GM12801 (cell line): ENCODE data around the gene CDON.

ENCODE experiments used
- CTCF ChIP-seq: IDR thresholded peaks from one replicate; pipeline ENCODE4 v1.5.1; 2011; ENCODE audit warnings: control low read depth; ENCODE audit not compliant: insufficient read length; ENCODE audit errors: extremely low read depth

Gene CDON

DNA sequence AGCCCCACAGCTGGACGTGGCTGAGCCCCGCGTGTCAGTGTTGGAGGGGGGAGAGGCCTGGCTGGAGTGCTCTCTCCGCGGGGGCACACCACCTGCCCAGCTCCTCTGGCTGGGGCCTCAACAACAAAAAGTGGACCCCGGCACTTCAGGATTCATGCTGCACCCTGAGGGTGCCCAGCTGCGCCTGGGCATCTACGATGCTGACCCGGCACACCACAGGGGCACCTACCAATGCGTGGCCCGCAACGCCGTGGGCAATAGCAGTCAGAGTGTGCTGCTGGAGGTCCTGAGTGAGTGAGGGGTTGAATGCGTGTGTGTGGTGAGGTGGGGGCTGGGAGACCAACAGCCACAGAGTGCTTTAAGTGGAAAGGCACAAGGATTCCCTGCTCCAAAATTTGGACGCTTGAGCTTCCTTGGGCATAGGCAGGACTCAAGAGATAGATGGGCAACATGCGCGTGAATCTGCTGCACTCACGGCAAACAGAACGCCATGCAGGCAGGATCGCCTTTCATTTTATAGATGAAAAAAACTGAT, 109.2 kb downstream of the CDON start:
- no peak for TF ChIP-seq CTCF

DNA sequence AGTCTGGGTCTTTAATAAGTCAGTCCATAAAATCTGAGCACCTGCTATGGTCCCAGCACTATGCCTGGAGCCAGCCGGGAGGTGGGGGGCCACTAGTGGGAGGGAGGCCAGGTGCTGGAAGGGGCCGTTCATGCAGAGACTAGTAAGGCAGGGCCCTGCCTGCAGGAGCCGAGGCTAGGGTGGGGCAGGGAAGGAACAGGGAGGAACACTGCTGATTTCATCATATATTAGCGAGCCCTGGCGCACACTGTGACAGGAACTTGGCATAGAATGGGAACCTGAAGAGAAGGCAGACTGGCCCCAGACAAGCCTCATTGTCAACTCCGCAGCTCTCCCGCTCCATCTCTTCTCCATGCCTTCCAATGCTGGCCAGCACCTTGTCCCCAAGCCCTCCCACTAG, 109.7 kb downstream of the CDON start:
- TF ChIP-seq CTCF: no peak

DNA sequence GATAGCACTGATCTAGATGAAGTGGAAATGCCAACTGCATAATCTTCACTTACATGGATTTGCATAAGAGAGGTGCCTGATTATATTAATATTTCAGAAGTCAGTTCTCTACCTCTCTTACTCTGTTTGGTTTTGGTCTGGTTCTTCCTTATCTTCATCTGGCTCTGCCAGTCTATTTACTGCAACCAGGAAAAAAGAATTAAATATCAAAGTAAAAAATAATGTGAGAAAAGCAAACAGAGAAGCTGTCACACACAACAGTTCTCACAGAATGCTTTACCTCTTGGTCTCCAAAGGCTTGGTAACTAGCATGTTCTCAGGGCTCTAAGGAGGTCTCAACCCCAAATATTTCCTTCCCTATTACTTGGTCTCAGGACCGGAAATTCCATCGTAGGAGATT, 110.1 kb downstream of the CDON start:
- no peak for TF ChIP-seq CTCF

- no peak for TF ChIP-seq CTCF
Measured at GRCh38 chr11:125951731-125952130, 110.9 kb downstream of the CDON start.

DNA sequence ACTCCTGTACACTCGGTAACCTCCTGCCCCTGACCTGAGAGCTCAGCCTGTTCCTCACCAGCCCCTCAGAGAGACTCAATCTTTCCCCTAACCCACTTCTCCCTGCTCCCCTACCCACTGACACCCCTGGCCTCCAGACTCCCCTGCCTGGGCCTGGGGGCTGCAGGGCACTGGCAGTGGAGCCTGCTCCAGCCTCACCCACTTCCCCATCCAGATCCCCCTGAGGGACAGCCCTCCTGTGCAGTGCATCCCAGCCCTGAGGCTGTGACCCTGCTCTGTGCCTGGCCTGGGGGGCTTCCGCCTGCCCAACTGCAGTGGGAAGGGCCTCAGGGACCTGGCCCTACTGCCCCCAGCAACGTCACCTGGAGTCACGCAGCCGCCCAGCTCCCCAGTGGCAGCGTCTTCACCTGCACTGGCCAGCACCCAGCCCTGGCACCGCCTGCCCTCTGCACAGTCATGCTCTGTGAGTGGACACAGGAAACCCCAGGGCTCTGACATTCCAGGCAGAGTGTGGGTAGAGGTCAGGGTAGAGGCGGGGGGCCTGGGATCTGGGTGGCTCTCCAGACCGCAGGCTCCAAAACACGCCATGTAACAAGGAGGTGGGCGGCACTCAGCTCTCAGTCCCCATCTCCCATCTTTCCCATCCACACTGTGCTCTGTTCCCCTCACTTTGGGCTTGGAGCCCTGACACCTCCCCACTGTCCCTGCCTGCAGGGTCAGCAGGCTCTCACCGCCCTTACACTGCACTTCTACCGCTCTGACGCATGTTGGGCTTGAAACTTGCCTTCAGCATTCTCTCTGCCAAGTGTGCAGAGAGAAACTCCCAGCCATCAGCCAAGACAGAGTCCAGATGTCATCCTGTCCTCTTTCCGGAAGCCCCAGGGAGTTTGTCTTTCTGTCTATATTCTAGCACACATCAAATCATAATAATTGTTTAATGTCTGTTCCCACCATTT, 111.7 kb downstream of the CDON start:
- TF ChIP-seq CTCF: no peak

DNA sequence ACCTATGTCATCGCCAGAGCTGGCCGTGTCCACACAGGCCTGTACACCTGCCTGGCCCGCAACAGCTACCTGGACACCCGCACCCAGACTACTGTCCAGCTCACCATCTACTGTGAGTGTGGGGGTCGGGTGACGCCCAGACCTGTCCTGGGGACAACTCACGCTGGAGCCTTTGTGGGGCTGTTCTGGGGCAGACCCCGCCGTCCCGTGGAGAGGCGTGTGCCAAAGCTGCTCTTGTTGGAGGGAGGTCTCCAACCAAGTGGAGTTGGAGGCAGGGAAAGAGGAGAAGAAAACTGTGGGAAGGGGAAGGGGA, 112.5 kb downstream of the CDON start:
- no peak for TF ChIP-seq CTCF

- no peak for TF ChIP-seq CTCF
Measured at GRCh38 chr11:125949271-125950177, 113.1 kb downstream of the CDON start.
